PFSK-1 (cell line): ENCODE data around the gene MAGI1.

Experiments
- FOXP2 ChIP-seq: optimal IDR thresholded peaks from 2 replicates; pipeline ENCODE3; 2011; ENCODE audit warnings: borderline replicate concordance, control low read depth, inconsistent platforms; ENCODE audit not compliant: insufficient read depth; ENCODE audit errors: extremely low read length, extremely low read depth
- POLR2AphosphoS5 ChIP-seq: IDR thresholded peaks from 2 replicates; pipeline ENCODE4 v1.6.1; 2012; ENCODE audit warnings: low read depth, mild to moderate bottlenecking, control low read depth, low read length, moderate library complexity
- TAF1 ChIP-seq: IDR thresholded peaks from 2 replicates; pipeline ENCODE4 v1.6.1; 2012; ENCODE audit warnings: low read length, control low read depth, borderline replicate concordance; ENCODE audit not compliant: insufficient read depth
- TF ChIP-seq, protein P1 (sequence below), 2 experiments: IDR thresholded peaks; 2 replicates each; pipeline versions ENCODE4 v1.6.1 to v1.8.0; 2011 to 2012; ENCODE audit warnings: low read depth in 2 of 2, low read length in 2 of 2, control low read depth in 1 of 2, inconsistent platforms in 1 of 2, mild to moderate bottlenecking in 1 of 2, moderate library complexity in 1 of 2; ENCODE audit not compliant: insufficient read depth in 1 of 2

DNA sequence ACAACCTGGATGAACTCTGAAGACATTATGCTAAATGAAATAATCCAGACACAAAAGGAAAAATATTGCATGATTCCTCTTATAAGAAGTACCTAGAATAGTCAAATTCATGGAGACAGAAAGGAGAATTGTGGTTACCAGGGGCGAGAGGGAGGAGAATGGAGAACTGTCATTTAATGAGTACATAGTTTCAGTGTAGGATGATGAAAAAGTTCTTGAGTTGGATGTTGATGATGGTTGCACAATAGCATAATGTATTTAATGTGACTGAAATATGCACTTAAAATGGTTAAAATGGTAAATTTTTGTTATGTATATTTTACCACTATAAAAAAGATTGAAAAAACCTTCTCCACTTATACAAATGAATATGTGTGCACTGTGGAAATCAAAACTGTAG is 469.6 kb downstream of the MAGI1 start:
- TF ChIP-seq POLR2AphosphoS5 (no peak), TAF1 (no peak), FOXP2 (no peak)
- TF ChIP-seq, protein P1, sequence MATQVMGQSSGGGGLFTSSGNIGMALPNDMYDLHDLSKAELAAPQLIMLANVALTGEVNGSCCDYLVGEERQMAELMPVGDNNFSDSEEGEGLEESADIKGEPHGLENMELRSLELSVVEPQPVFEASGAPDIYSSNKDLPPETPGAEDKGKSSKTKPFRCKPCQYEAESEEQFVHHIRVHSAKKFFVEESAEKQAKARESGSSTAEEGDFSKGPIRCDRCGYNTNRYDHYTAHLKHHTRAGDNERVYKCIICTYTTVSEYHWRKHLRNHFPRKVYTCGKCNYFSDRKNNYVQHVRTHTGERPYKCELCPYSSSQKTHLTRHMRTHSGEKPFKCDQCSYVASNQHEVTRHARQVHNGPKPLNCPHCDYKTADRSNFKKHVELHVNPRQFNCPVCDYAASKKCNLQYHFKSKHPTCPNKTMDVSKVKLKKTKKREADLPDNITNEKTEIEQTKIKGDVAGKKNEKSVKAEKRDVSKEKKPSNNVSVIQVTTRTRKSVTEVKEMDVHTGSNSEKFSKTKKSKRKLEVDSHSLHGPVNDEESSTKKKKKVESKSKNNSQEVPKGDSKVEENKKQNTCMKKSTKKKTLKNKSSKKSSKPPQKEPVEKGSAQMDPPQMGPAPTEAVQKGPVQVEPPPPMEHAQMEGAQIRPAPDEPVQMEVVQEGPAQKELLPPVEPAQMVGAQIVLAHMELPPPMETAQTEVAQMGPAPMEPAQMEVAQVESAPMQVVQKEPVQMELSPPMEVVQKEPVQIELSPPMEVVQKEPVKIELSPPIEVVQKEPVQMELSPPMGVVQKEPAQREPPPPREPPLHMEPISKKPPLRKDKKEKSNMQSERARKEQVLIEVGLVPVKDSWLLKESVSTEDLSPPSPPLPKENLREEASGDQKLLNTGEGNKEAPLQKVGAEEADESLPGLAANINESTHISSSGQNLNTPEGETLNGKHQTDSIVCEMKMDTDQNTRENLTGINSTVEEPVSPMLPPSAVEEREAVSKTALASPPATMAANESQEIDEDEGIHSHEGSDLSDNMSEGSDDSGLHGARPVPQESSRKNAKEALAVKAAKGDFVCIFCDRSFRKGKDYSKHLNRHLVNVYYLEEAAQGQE (IDR thresholded peaks at IDR 0.05; ENCODE audit: insufficient read depth in 1 of 2, low read depth in 2 of 2, low read length in 2 of 2) = no peak
